NCI-H1105 (cell line): ENCODE data around the gene RETREG1.

Experiments used
- DNase-seq: peaks from one replicate; lab custom pipeline; 2025; lab: John Stamatoyannopoulos, UW

RETREG1 gene

GRCh38 chr5:16580382-16580781 is 36.4 kb downstream of the RETREG1 start:
- DNase-seq = no peak

- DNase-seq = no peak
Observed at GRCh38 chr5:16579142-16579847, 37.5 kb downstream of the RETREG1 start.

- no peak for DNase-seq
Observed at GRCh38 chr5:16578474-16578883, 38.3 kb downstream of the RETREG1 start.

- no peak for DNase-seq
Observed at GRCh38 chr5:16577677-16578076, 39.1 kb downstream of the RETREG1 start.

GRCh38 chr5:16574789-16575721 is 41.7 kb downstream of the RETREG1 start:
- DNase-seq = no peak

GRCh38 chr5:16573401-16573800 is 43.4 kb downstream of the RETREG1 start:
- no peak for DNase-seq

GRCh38 chr5:16572289-16573015 is 44.3 kb downstream of the RETREG1 start:
- DNase-seq = no peak

GRCh38 chr5:16571016-16571415 is 45.8 kb downstream of the RETREG1 start:
- no peak for DNase-seq

GRCh38 chr5:16570121-16570815 is 46.5 kb downstream of the RETREG1 start:
- no peak for DNase-seq

GRCh38 chr5:16568875-16569580 is 47.8 kb downstream of the RETREG1 start:
- peak; percentile 37 for DNase-seq

GRCh38 chr5:16567365-16567764 is 49.4 kb downstream of the RETREG1 start:
- DNase-seq = no peak

GRCh38 chr5:16565118-16565517 is 51.7 kb downstream of the RETREG1 start:
- no peak for DNase-seq

- no peak for DNase-seq
Observed at GRCh38 chr5:16564248-16564867, 52.4 kb downstream of the RETREG1 start.

GRCh38 chr5:16563686-16564085 is 53.1 kb downstream of the RETREG1 start:
- DNase-seq = no peak

- DNase-seq = no peak
Observed at GRCh38 chr5:16561660-16562059, 55.1 kb downstream of the RETREG1 start.

GRCh38 chr5:16559702-16560101 is 57.1 kb downstream of the RETREG1 start:
- DNase-seq = no peak

GRCh38 chr5:16558984-16559629 is 57.7 kb downstream of the RETREG1 start:
- DNase-seq = no peak

- DNase-seq = no peak
Observed at GRCh38 chr5:16557477-16557876, 59.3 kb downstream of the RETREG1 start.

- no peak for DNase-seq
Observed at GRCh38 chr5:16554110-16554509, 62.7 kb downstream of the RETREG1 start.

GRCh38 chr5:16552666-16553343 is 64.0 kb downstream of the RETREG1 start:
- peak; percentile 29 for DNase-seq
